Measurements from ENCODE around the gene SERPINA3.

DNA sequence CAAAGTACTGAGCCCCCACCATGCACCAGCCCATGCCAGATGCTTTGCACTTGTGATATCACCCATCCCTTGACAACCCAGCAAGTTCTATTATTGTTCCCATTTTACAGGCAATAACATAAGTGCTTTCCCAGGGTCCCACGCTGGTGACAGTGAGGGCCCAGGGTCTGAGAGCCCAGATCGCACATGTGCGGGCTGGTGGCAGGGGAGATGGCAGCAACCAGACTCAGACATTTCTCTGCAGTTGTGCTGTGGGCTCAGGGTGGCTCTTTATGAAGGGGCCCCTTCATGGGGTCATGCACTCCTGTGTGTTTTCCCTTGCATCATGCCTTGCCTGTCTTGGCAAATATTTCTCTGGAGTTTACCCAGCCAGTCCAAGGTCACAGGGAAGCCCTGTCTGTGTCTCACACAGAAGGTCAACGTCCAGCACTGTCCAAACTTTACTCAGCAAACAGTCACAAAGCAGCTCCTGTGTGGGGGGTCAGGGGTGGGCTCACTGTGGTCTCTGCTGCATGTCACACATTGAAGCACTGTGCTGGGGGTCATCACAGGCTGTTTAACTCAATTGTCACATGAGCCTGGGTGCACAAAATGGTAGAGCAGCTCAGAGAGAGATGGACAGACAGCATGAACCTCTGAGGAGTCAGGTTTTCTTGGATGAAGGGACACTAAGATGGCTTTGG lies 18.3 kb upstream of the SERPINA3 start:
- TF ChIP-seq EZH2 (IDR thresholded peaks at IDR 0.05; ENCODE audit: low read length, missing control alignments) = no peak
- TF ChIP-seq, protein P1, sequence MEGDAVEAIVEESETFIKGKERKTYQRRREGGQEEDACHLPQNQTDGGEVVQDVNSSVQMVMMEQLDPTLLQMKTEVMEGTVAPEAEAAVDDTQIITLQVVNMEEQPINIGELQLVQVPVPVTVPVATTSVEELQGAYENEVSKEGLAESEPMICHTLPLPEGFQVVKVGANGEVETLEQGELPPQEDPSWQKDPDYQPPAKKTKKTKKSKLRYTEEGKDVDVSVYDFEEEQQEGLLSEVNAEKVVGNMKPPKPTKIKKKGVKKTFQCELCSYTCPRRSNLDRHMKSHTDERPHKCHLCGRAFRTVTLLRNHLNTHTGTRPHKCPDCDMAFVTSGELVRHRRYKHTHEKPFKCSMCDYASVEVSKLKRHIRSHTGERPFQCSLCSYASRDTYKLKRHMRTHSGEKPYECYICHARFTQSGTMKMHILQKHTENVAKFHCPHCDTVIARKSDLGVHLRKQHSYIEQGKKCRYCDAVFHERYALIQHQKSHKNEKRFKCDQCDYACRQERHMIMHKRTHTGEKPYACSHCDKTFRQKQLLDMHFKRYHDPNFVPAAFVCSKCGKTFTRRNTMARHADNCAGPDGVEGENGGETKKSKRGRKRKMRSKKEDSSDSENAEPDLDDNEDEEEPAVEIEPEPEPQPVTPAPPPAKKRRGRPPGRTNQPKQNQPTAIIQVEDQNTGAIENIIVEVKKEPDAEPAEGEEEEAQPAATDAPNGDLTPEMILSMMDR (conservative IDR thresholded peaks at IDR 0.05 in 1 of 2, IDR thresholded peaks at IDR 0.05 in 1 of 2; ENCODE audit: low read depth in 1 of 2, low read length in 2 of 2) = no peak
